H9 (cell line): Measurements from ENCODE around the gene MBD3L3. TPM values are rescaled to one million over a fixed set of nuclear protein-coding genes. Genes with fewer than 3 reads are reported as not detected.

Source experiments
- DNase-seq: peaks from one replicate; pipeline ENCODE4 v3.0.0-alpha.2; 2017
- H2AFZ ChIP-seq: one replicate; pipeline ENCODE4 v1.6.1; 2013; ENCODE audit warnings: mild to moderate bottlenecking, low read length, control low read depth, moderate library complexity
- H2AK5ac ChIP-seq: 2 replicates; pipeline ENCODE4 v1.6.1; 2013; ENCODE audit warnings: low read length, control low read depth, mixed read lengths; ENCODE audit not compliant: insufficient read length
- H2BK120ac ChIP-seq: one replicate; pipeline ENCODE4 v1.6.1; 2013; ENCODE audit warnings: low read depth, mild to moderate bottlenecking, low read length, control low read depth, inconsistent platforms; ENCODE audit not compliant: poor library complexity, severe bottlenecking
- H2BK12ac ChIP-seq: 2 replicates; pipeline ENCODE4 v1.6.1; 2013; ENCODE audit warnings: low read length, control low read depth, mixed read lengths, low read depth; ENCODE audit not compliant: insufficient read length
- H2BK15ac ChIP-seq: 2 replicates; pipeline ENCODE4 v1.6.1; 2013; ENCODE audit warnings: low read depth, low read length, control low read depth
- H2BK20ac ChIP-seq: one replicate; pipeline ENCODE4 v1.6.1; 2013; ENCODE audit warnings: low read depth, mild to moderate bottlenecking, low read length, control low read depth, inconsistent platforms; ENCODE audit not compliant: poor library complexity, severe bottlenecking
- H2BK5ac ChIP-seq: 2 replicates; pipeline ENCODE4 v1.6.1; 2013; ENCODE audit warnings: low read length, control low read depth, mixed read lengths; ENCODE audit not compliant: insufficient read length
- H3K14ac ChIP-seq: 2 replicates; pipeline ENCODE4 v1.6.1; 2013; ENCODE audit warnings: low read length, control low read depth; ENCODE audit not compliant: insufficient read depth
- H3K18ac ChIP-seq: 2 replicates; pipeline ENCODE4 v1.6.1; 2013; ENCODE audit warnings: low read depth, mild to moderate bottlenecking, mixed read lengths, low read length, control low read depth; ENCODE audit not compliant: insufficient read length
- H3K23ac ChIP-seq: 2 replicates; pipeline ENCODE4 v1.6.1; 2013; ENCODE audit warnings: low read length, control low read depth, mixed read lengths, low read depth; ENCODE audit not compliant: insufficient read length
- H3K23me2 ChIP-seq: 2 replicates; pipeline ENCODE4 v1.6.1; 2013; ENCODE audit warnings: low read depth, mild to moderate bottlenecking, mixed read lengths, low read length, control low read depth; ENCODE audit not compliant: insufficient read length, poor library complexity, severe bottlenecking
- H3K27ac ChIP-seq: 2 replicates; pipeline ENCODE4 v1.5.1; 2013; ENCODE audit warnings: low read length, control low read depth, mixed read lengths, low read depth; ENCODE audit not compliant: insufficient read length
- H3K27me3 ChIP-seq: 2 replicates; pipeline ENCODE4 v1.6.1; 2013; ENCODE audit warnings: low read length, control low read depth, inconsistent platforms; ENCODE audit not compliant: insufficient read depth
- H3K4ac ChIP-seq: 2 replicates; pipeline ENCODE4 v1.6.1; 2013; ENCODE audit warnings: low read depth, mild to moderate bottlenecking, control low read depth, inconsistent platforms, low read length, moderate library complexity
- H3K4me1 ChIP-seq: 2 replicates; pipeline ENCODE4 v1.6.1; 2013; ENCODE audit warnings: low read length, control low read depth, inconsistent platforms; ENCODE audit not compliant: insufficient read depth
- H3K4me2 ChIP-seq: 2 replicates; pipeline ENCODE4 v1.6.1; 2013; ENCODE audit warnings: low read length, control low read depth, mixed read lengths; ENCODE audit not compliant: insufficient read length, insufficient read depth
- H3K56ac ChIP-seq: 2 replicates; pipeline ENCODE4 v1.6.1; 2013; ENCODE audit warnings: low read depth, mild to moderate bottlenecking, mixed read lengths, low read length, control low read depth; ENCODE audit not compliant: insufficient read length
- H3K79me1 ChIP-seq: 2 replicates; pipeline ENCODE4 v1.6.1; 2013; ENCODE audit warnings: low read depth, mild to moderate bottlenecking, moderate library complexity, low read length, control low read depth, inconsistent platforms; ENCODE audit not compliant: insufficient read depth, poor library complexity, severe bottlenecking
- H3K79me2 ChIP-seq: 2 replicates; pipeline ENCODE4 v1.6.1; 2013; ENCODE audit warnings: low read length, control low read depth, inconsistent platforms; ENCODE audit not compliant: insufficient read depth
- H3K9ac ChIP-seq: 2 replicates; pipeline ENCODE4 v1.6.1; 2013; ENCODE audit warnings: low read length, control low read depth, mixed read lengths; ENCODE audit not compliant: insufficient read length; ENCODE audit errors: extremely low read depth
- H3K9me3 ChIP-seq: one replicate; pipeline ENCODE4 v1.6.1; 2013; ENCODE audit warnings: low read depth, low read length, inconsistent platforms; ENCODE audit not compliant: control insufficient read depth
- H3T11ph ChIP-seq: one replicate; pipeline ENCODE4 v1.6.1; 2013; ENCODE audit warnings: mild to moderate bottlenecking, low read length, control low read depth, inconsistent platforms
- H4K20me1 ChIP-seq: one replicate; pipeline ENCODE4 v1.6.1; 2013; ENCODE audit not compliant: control insufficient read depth, insufficient read length, insufficient read depth
- H4K5ac ChIP-seq: 2 replicates; pipeline ENCODE4 v1.6.1; 2013; ENCODE audit warnings: low read depth, mild to moderate bottlenecking, mixed read lengths, low read length, control low read depth; ENCODE audit not compliant: insufficient read length
- H4K8ac ChIP-seq: replicated peaks from 2 replicates; pipeline ENCODE4 v1.6.1; 2013; ENCODE audit warnings: low read length, control low read depth, mixed read lengths, low read depth; ENCODE audit not compliant: insufficient read length
- H4K91ac ChIP-seq: 2 replicates; pipeline ENCODE4 v1.6.1; 2013; ENCODE audit warnings: low read depth, mild to moderate bottlenecking, moderate library complexity, mixed read lengths, low read length, control low read depth; ENCODE audit not compliant: insufficient read length
- H3K27ac Mint-ChIP-seq, 3 experiments: 2 replicates in 2 of 3; 3 replicates in 1 of 3; pipeline ENCODE4 v1.8.0; 2020 to 2021; ENCODE audit warnings: mixed read lengths in 3 of 3, mild to moderate bottlenecking in 1 of 3, moderate library complexity in 1 of 3
- H3K27me3 Mint-ChIP-seq: 2 replicates; pipeline ENCODE4 v1.8.0; 2021; ENCODE audit warnings: low read depth, mild to moderate bottlenecking, moderate library complexity, mixed read lengths
- H3K36me3 Mint-ChIP-seq, 3 experiments: 2 replicates in 2 of 3; 3 replicates in 1 of 3; pipeline ENCODE4 v1.8.0; 2020 to 2021; ENCODE audit warnings: low read depth in 3 of 3, mixed read lengths in 3 of 3; ENCODE audit not compliant: insufficient read depth in 1 of 3
- H3K4me1 Mint-ChIP-seq, 2 experiments: 2 replicates each; pipeline ENCODE4 v1.8.0; 2020; ENCODE audit warnings: mixed read lengths in 2 of 2
- H3K4me3 Mint-ChIP-seq, 2 experiments: 2 replicates in 1 of 2; 3 replicates in 1 of 2; pipeline ENCODE4 v1.8.0; 2020 to 2021; ENCODE audit warnings: mild to moderate bottlenecking in 2 of 2, mixed read lengths in 2 of 2, moderate library complexity in 1 of 2
- H3K9me3 Mint-ChIP-seq, 2 experiments: 2 replicates in 1 of 2; 3 replicates in 1 of 2; pipeline ENCODE4 v1.8.0; 2020; ENCODE audit warnings: mild to moderate bottlenecking in 2 of 2, mixed read lengths in 2 of 2, moderate library complexity in 1 of 2
- CTCF ChIP-seq: fragments of 200-600 bp; sonication (generic); conservative IDR thresholded peaks from 3 replicates; pipeline ENCODE4 v1.8.0; 2021; ENCODE audit warnings: antibody characterized with exemption, mild to moderate bottlenecking
- WGBS: extraction: QIAGEN DNeasy Blood & Tissue Kit; methylation state at CpG from one replicate; pipeline ENCODE4 v1.1.7; 2013; ENCODE audit warnings: missing lambda C conversion rate, low lambda C conversion rate, mixed read lengths; ENCODE audit not compliant: insufficient read length; ENCODE audit errors: extremely low coverage; 5-methylcytosine and 5-hydroxymethylcytosine counted together
- total RNA-seq: library from RNA; stranded (reverse); gene quantifications from 2 replicates; pipeline ENCODE4 v1.2.1, GENCODE V29; 2021

MBD3L3 gene
- total RNA-seq, 1 experiment from 2014 or later = not detected

- TF ChIP-seq CTCF = no peak
- Histone ChIP-seq H3T11ph (no peak overlapping the region), H3K4ac (no peak overlapping the region), H3K27ac (no peak overlapping the region), H3K18ac (no peak overlapping the region), H2BK12ac (no peak overlapping the region), H3K79me1 (no peaks in the 10 kb centered on the region), H2BK5ac (no peak overlapping the region), H2AFZ (no peak overlapping the region), H2BK20ac (no peak overlapping the region), H3K14ac (no peak overlapping the region), H3K56ac (no peak overlapping the region), H2AK5ac (no peak overlapping the region), H4K8ac (no peak overlapping the region), H3K79me2 (no peaks in the 10 kb centered on the region), H4K91ac (no peak overlapping the region), H3K23ac (no peak overlapping the region), H4K20me1 (no peaks in the 10 kb centered on the region), H2BK15ac (no peak overlapping the region), H4K5ac (no peak overlapping the region), H3K4me1 (no peaks in the 10 kb centered on the region), H3K4me2 (no peak overlapping the region), H2BK120ac (no peak overlapping the region), H3K9me3 (peaks cover 62% of the 10 kb centered on the region), H3K27me3 (no peaks in the 10 kb centered on the region), H3K9ac (no peak overlapping the region), H3K23me2 (no peaks in the 10 kb centered on the region)
- no peak overlapping the region for H3K4me3 Mint-ChIP-seq
- no peak overlapping the region for H3K27ac Mint-ChIP-seq
- no peaks in the 10 kb centered on the region; the same call in 1 of the 2 replicates for H3K27me3 Mint-ChIP-seq
- WGBS = no CpG with 5 or more reads among the region's 2 CpGs
- H3K9me3 Mint-ChIP-seq = peaks cover 65 to 71% of the 10 kb centered on the region in 2 experiments
- no peak for DNase-seq
- peaks cover 95 to 97% (median 96%) of the 10 kb centered on the region in 3 experiments for H3K36me3 Mint-ChIP-seq
- H3K4me1 Mint-ChIP-seq = no peaks in the 10 kb centered on the region
These were observed 19.5 kb upstream of the MBD3L3 start for GRCh38 chr19:7078008-7078407.
